Nephron (organoid): ENCODE measurements around the gene GFOD1.

Experiments
- H3K27ac Mint-ChIP-seq, 3 experiments: 2 replicates each; pipeline ENCODE4 v1.8.0; 2020; ENCODE audit warnings: mixed read lengths in 3 of 3, mild to moderate bottlenecking in 2 of 3, moderate library complexity in 1 of 3
- H3K27me3 Mint-ChIP-seq: 2 replicates; pipeline ENCODE4 v1.8.0; 2021; ENCODE audit warnings: low read depth, mild to moderate bottlenecking, moderate library complexity, mixed read lengths
- H3K36me3 Mint-ChIP-seq: 2 replicates; pipeline ENCODE4 v1.8.0; 2020; ENCODE audit warnings: low read depth, mixed read lengths
- H3K4me1 Mint-ChIP-seq: 2 replicates; pipeline ENCODE4 v1.8.0; 2020; ENCODE audit warnings: mixed read lengths
- H3K4me3 Mint-ChIP-seq, 3 experiments: 2 replicates each; pipeline ENCODE4 v1.8.0; 2020; ENCODE audit warnings: mild to moderate bottlenecking in 3 of 3, mixed read lengths in 3 of 3, moderate library complexity in 2 of 3
- H3K9me3 Mint-ChIP-seq: 2 replicates; pipeline ENCODE4 v1.8.0; 2020; ENCODE audit warnings: mixed read lengths
- CTCF ChIP-seq, 3 experiments: fragments of 200-600 bp; sonication (generic); IDR thresholded peaks; one replicate each; pipeline ENCODE4 v1.5.0; 2021; ENCODE audit warnings: antibody characterized with exemption in 3 of 3; ENCODE audit not compliant: unreplicated experiment in 3 of 3

Gene GFOD1

GRCh38 chr6:13433709-13434121, 53.7 kb downstream of the GFOD1 start:
- Mint-ChIP-seq H3K36me3 (no peaks in the 10 kb centered on the region), H3K4me1 (peaks cover 3% of the 10 kb centered on the region), H3K27ac (no peak overlapping the region), H3K27me3 (peaks cover 9% of the 10 kb centered on the region), H3K9me3 (peaks cover 7% of the 10 kb centered on the region), H3K4me3 (no peak overlapping the region)
- no peak for TF ChIP-seq CTCF (IDR thresholded peaks at IDR 0.05; ENCODE audit: unreplicated experiment in 3 of 3)

DNA sequence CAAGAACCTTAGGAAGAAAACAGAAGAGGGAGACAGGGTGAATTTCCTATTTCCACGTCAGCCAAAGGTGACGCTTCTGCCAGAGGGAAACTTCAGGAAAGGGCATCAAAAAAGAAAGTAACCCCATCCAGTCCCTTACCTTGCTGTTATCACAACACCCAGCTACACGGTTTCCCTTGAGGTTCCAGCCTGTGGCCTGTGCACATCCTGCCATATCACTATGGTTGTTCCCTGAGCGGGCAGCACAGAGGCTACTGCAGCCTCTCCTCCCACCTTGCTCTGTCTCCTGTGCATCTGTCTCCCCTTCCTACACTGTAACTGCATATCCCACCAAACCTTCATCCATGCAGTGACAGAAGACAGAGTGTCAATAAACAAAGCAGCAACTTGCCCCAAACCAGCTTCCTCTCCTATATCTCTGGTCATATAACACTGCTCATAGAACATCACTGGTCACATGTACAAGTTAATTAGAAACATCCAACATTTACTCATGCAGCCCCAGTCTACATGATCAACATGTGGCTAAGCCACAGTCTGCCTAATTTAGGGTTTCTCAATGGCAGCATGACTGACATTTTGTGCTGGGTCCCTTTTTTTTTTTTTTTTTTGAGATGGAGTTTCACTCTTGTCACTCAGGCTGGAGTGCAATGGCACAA, 54.7 kb downstream of the GFOD1 start:
- Mint-ChIP-seq H3K9me3 (peaks cover 7% of the 10 kb centered on the region), H3K4me3 (no peak overlapping the region), H3K4me1 (peaks cover 10% of the 10 kb centered on the region), H3K27ac (no peak overlapping the region), H3K27me3 (peaks cover 18% of the 10 kb centered on the region), H3K36me3 (no peaks in the 10 kb centered on the region)
- TF ChIP-seq CTCF (IDR thresholded peaks at IDR 0.05; ENCODE audit: unreplicated experiment in 3 of 3): no peak

GRCh38 chr6:13431861-13432465, 55.4 kb downstream of the GFOD1 start:
- TF ChIP-seq CTCF (IDR thresholded peaks at IDR 0.05; ENCODE audit: unreplicated experiment in 3 of 3): no peak
- H3K9me3 Mint-ChIP-seq: peaks cover 7% of the 10 kb centered on the region
- no peaks in the 10 kb centered on the region for H3K36me3 Mint-ChIP-seq
- peaks cover 10% of the 10 kb centered on the region for H3K4me1 Mint-ChIP-seq
- no peak overlapping the region for H3K27ac Mint-ChIP-seq
- peaks cover 19% of the 10 kb centered on the region for H3K27me3 Mint-ChIP-seq
- H3K4me3 Mint-ChIP-seq: no peak overlapping the region

- H3K9me3 Mint-ChIP-seq: peaks cover 7% of the 10 kb centered on the region
These were observed 56.2 kb downstream of the GFOD1 start for GRCh38 chr6:13431059-13431656.

GRCh38 chr6:13429406-13429753, 58.0 kb downstream of the GFOD1 start:
- Mint-ChIP-seq H3K4me1 (peaks cover 22% of the 10 kb centered on the region), H3K4me3 (no peak overlapping the region), H3K27ac (no peak overlapping the region), H3K27me3 (peaks cover 27% of the 10 kb centered on the region), H3K36me3 (no peaks in the 10 kb centered on the region), H3K9me3 (peaks cover 4% of the 10 kb centered on the region)
- no peak for TF ChIP-seq CTCF (IDR thresholded peaks at IDR 0.05; ENCODE audit: unreplicated experiment in 3 of 3)

More at GRCh38 chr6:13431059-13431656, 56.2 kb downstream of the GFOD1 start:
- TF ChIP-seq CTCF (IDR thresholded peaks at IDR 0.05; ENCODE audit: unreplicated experiment in 3 of 3): no peak
- Mint-ChIP-seq H3K4me3 (no peak overlapping the region), H3K36me3 (no peaks in the 10 kb centered on the region), H3K27ac (no peak overlapping the region), H3K4me1 (peaks cover 10% of the 10 kb centered on the region), H3K27me3 (peaks cover 19% of the 10 kb centered on the region)
